H1 (cell line): ENCODE data around the gene DSP. TPM values are rescaled to one million over a fixed set of nuclear protein-coding genes. Genes with fewer than 3 reads are reported as not detected.

Experiments used
- RFX5 ChIP-seq: IDR thresholded peaks from 2 replicates; pipeline ENCODE4 v1.6.1; 2011; ENCODE audit warnings: low read depth, low read length, improper control_type of control experiment, borderline replicate concordance
- RNF2 ChIP-seq: fragments of 200-900, 300-1000 bp; sonication (generic); IDR thresholded peaks from 2 replicates; pipeline ENCODE4 v1.7.1; 2016; ENCODE audit warnings: borderline replicate concordance, low read depth, mild to moderate bottlenecking, antibody characterized with exemption, low read length; ENCODE audit not compliant: poor library complexity, severe bottlenecking; ENCODE audit errors: missing control alignments
- polyA plus RNA-seq, 7 experiments: library from polyadenylated mRNA; depleted of rRNA in 3 of 7; stranded (reverse) in 5 of 7; unstranded in 2 of 7; fragments of >200 nt in 5 of 7; fragments of 200-250 nt in 2 of 7; gene quantifications; 1 replicate in 5 of 7; 2 replicates in 1 of 7; 4 replicates in 1 of 7; pipeline versions ENCODE4 v1.2.1 to v1.2.3, GENCODE V29; 2011 to 2013; ENCODE audit warnings: missing spikeins in 2 of 7, mixed read lengths in 2 of 7
- total RNA-seq: library from RNA; stranded (reverse); fragmentation: NEBNext Ultra II Directional; extraction: Animal tissue kit (Norgen Biotek cat#: 25700); gene quantifications from 2 replicates; pipeline ENCODE4 v1.2.1, GENCODE V29; 2021

Gene DSP
- total and polyA plus RNA-seq, 2 of the 8 experiments (the other 6 are each of a cell fraction or from before 2014, with no cell fraction given) = 14.3 to 48.5 TPM

- no peak for TF ChIP-seq RNF2
- TF ChIP-seq RFX5 = no peak
Observed at GRCh38 chr6:7546896-7547295, 5.4 kb downstream of the DSP start (continued).
